Parathyroid adenoma (tissue), 2 donors: ENCODE measurements around the gene EPHB1.

Experiments used
- H2AFZ ChIP-seq: fragments of 300-600 bp; sonication (generic); one replicate; pipeline ENCODE4 v1.7.0; 2017; ENCODE audit warnings: antibody characterized with exemption, mild to moderate bottlenecking
- H3K27ac ChIP-seq: fragments of 300-600 bp; sonication (generic); one replicate; pipeline ENCODE4 v1.7.0; 2017
- H3K27me3 ChIP-seq: fragments of 300-600 bp; sonication (generic); one replicate; pipeline ENCODE4 v1.7.0; 2017; ENCODE audit warnings: low read length; ENCODE audit not compliant: control insufficient read depth, insufficient read depth
- H3K36me3 ChIP-seq: fragments of 300-600 bp; sonication (generic); one replicate; pipeline ENCODE4 v1.7.0; 2017; ENCODE audit warnings: low read length; ENCODE audit not compliant: control insufficient read depth, insufficient read depth
- H3K4me1 ChIP-seq: fragments of 300-600 bp; sonication (generic); one replicate; pipeline ENCODE4 v1.7.0; 2017; ENCODE audit warnings: control low read depth
- H3K4me2 ChIP-seq: fragments of 300-600 bp; sonication (generic); one replicate; pipeline ENCODE4 v1.7.0; 2017; ENCODE audit warnings: low read length
- H3K4me3 ChIP-seq: fragments of 300-600 bp; sonication (generic); one replicate; pipeline ENCODE4 v1.7.0; 2017; ENCODE audit warnings: low read depth, low read length
- H3K79me2 ChIP-seq: fragments of 300-600 bp; sonication (generic); one replicate; pipeline ENCODE4 v1.7.0; 2017; ENCODE audit warnings: control low read depth
- H3K9ac ChIP-seq: fragments of 300-600 bp; sonication (generic); one replicate; pipeline ENCODE4 v1.7.0; 2017; ENCODE audit warnings: mild to moderate bottlenecking
- H3K9me3 ChIP-seq: fragments of 300-600 bp; sonication (generic); one replicate; pipeline ENCODE4 v1.7.0; 2017; ENCODE audit warnings: low read length; ENCODE audit not compliant: control insufficient read depth
- TF ChIP-seq, protein P1 (sequence below): fragments of 300-600 bp; sonication (generic); IDR thresholded peaks from one replicate; pipeline ENCODE4 v1.7.0; 2017; ENCODE audit warnings: antibody characterized with exemption, mild to moderate bottlenecking
- donor health status: primary hyperparathyroidism.

Gene EPHB1

DNA sequence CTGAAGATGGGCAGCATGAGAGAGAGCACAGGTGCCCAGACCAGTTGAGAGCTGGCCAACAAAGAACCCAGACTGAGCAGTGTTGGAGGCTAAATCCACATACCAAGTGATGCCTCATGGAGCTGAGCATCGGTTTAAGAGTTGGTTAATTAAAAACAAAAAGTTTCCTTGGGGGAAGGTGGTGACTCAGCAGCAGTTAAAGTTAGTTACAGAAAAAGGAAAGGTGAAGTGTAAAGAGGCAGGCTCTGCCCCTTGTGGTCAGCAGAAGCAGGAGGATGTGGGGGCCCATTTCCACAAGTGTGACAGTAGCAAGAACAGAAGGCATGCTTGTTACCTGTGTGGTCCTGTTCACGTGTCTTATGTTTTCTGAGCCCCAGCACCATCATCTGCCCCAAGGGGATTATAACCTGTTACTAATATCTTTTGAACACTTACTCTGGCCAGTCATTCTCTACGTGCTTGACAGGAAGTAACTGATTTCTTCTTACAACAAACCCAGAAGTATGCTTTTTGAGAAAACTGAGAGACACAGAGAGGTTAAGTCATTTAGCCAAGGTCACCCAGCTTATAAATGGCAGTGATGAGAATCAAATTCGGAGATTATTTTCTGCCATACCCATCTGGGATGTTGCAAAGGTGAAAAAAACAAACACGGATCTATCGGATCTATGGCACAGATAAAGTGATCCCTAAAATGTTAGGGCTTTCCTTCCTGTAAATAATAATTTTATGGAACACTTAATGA is 91.0 kb downstream of the EPHB1 start:
- Histone ChIP-seq H3K9ac (no peak overlapping the region), H3K79me2 (no peaks in the 10 kb centered on the region), H3K27ac (no peak overlapping the region), H3K4me1 (no peaks in the 10 kb centered on the region), H3K36me3 (no peaks in the 10 kb centered on the region), H3K27me3 (no peaks in the 10 kb centered on the region), H3K9me3 (no peaks in the 10 kb centered on the region), H3K4me2 (no peak overlapping the region), H3K4me3 (no peak overlapping the region), H2AFZ (no peak overlapping the region)
- TF ChIP-seq, protein P1, sequence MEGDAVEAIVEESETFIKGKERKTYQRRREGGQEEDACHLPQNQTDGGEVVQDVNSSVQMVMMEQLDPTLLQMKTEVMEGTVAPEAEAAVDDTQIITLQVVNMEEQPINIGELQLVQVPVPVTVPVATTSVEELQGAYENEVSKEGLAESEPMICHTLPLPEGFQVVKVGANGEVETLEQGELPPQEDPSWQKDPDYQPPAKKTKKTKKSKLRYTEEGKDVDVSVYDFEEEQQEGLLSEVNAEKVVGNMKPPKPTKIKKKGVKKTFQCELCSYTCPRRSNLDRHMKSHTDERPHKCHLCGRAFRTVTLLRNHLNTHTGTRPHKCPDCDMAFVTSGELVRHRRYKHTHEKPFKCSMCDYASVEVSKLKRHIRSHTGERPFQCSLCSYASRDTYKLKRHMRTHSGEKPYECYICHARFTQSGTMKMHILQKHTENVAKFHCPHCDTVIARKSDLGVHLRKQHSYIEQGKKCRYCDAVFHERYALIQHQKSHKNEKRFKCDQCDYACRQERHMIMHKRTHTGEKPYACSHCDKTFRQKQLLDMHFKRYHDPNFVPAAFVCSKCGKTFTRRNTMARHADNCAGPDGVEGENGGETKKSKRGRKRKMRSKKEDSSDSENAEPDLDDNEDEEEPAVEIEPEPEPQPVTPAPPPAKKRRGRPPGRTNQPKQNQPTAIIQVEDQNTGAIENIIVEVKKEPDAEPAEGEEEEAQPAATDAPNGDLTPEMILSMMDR = no peak

DNA sequence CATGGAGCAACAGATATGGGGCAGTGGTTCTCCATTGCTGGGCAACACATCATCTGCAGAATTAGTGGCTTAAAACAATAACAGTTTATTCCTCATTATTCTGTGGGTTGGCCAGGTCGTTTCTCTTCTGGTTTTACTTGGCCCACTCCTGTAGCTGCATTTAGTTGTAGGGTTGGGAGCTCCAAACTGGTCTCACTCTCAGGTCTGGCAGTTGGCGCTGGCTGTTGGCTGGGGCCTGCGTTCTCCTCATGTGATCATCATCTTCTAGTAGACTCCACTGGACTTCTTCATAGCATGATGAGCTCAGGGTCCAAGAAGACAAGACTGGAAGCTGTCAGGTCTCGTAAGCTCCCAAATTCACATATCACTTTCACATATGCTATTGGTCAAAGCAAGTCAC is 91.9 kb downstream of the EPHB1 start:
- TF ChIP-seq, protein P1 = no peak
- Histone ChIP-seq H3K4me3 (no peak overlapping the region), H3K79me2 (no peaks in the 10 kb centered on the region), H3K4me1 (no peaks in the 10 kb centered on the region), H3K9ac (no peak overlapping the region), H3K9me3 (no peaks in the 10 kb centered on the region), H3K27me3 (no peaks in the 10 kb centered on the region), H3K4me2 (no peak overlapping the region), H2AFZ (no peak overlapping the region), H3K36me3 (no peaks in the 10 kb centered on the region), H3K27ac (no peak overlapping the region)

DNA sequence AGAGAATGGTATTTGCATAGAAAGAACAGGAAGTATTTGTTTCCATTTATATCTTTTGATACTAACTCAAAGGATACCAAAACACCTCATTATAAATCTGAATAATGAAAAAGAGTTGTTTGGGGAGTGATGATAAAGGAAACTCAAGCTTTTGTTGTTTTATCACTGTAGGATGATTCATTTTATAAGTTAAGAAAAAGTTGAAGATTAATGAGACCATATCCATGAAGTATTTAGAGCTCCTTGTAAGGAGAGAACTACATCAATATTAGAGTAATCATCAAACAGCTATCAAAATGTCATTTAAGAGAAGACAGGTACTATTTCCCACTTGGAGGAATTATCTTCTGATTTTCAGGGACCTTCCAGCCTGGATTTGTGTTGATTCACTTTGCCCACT is 92.5 kb downstream of the EPHB1 start:
- Histone ChIP-seq H3K9me3 (no peaks in the 10 kb centered on the region), H2AFZ (no peak overlapping the region), H3K4me2 (no peak overlapping the region), H3K4me1 (no peaks in the 10 kb centered on the region), H3K36me3 (no peaks in the 10 kb centered on the region), H3K27ac (no peak overlapping the region), H3K79me2 (no peaks in the 10 kb centered on the region), H3K27me3 (no peaks in the 10 kb centered on the region), H3K9ac (no peak overlapping the region), H3K4me3 (no peak overlapping the region)
- TF ChIP-seq, protein P1 = no peak

DNA sequence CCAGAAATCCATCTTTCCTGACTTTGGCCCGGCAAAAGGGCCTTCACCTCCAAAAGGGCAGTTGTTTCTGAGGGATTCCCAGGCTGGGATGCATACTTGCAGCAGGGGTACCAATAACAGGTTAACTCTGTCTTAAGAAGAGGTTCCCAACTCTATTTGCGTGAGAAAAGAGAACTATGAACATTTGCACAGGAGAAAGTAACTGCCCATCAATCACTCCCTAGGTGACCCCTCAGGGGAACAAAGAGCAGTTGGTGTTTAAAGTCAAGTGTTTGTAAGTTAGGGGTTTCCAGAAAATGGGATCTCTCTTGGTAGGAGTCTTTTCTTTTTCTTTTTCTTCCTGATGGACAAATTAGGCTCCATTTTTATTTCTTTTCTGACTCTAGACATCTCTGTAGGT is 97.3 kb downstream of the EPHB1 start:
- Histone ChIP-seq H3K9ac (no peak overlapping the region), H2AFZ (no peak overlapping the region), H3K9me3 (no peaks in the 10 kb centered on the region), H3K79me2 (no peaks in the 10 kb centered on the region), H3K36me3 (no peaks in the 10 kb centered on the region), H3K27me3 (no peaks in the 10 kb centered on the region), H3K27ac (no peak overlapping the region), H3K4me1 (no peaks in the 10 kb centered on the region), H3K4me2 (no peak overlapping the region), H3K4me3 (no peak overlapping the region)
- TF ChIP-seq, protein P1 = no peak

DNA sequence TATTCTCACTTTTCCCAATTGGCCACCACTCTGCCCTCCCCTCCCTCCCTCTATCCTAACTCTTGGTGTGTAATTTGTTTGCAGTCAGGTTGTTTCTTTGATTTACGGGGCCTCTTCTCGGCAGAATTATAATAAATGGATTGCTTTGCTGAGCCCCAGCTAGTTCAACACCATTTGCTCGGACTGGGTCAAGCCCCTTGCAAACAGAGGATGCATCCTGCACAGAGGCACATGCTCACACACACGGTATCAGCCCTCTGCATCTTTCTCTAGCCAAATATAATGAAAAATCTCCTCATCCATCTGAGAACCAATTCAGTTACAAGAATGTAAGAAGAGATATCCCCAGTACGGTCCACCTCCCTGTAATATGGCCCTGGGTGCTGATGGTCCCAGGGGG is 97.7 kb downstream of the EPHB1 start:
- Histone ChIP-seq H3K4me3 (no peak overlapping the region), H3K79me2 (no peaks in the 10 kb centered on the region), H2AFZ (no peak overlapping the region), H3K36me3 (no peaks in the 10 kb centered on the region), H3K4me2 (no peak overlapping the region), H3K27me3 (no peaks in the 10 kb centered on the region), H3K27ac (no peak overlapping the region), H3K9me3 (no peaks in the 10 kb centered on the region), H3K9ac (no peak overlapping the region), H3K4me1 (peaks cover 4% of the 10 kb centered on the region)
- TF ChIP-seq, protein P1 = no peak
